ENCODE results near the gene TLCD4.

The TLCD4 gene

GRCh38 chr1:95072117-95072516, 45.0 kb upstream of the TLCD4 start:
- no CpG with 5 or more reads among the region's 7 CpGs for WGBS (ENCODE audit: extremely low coverage, insufficient coverage, low lambda C conversion rate)
- no peak overlapping the region for H2BK5ac ChIP-seq (ENCODE audit: low read length)
- no peak overlapping the region for H3K23ac ChIP-seq (ENCODE audit: low read length)
- no peak overlapping the region for H3K18ac ChIP-seq (ENCODE audit: low read length)
- H3K27ac ChIP-seq (ENCODE audit: low read depth, low read length) = no peak overlapping the region
- peak overlapping the region; percentile 7 for H4K5ac ChIP-seq (ENCODE audit: low read length)
- peak overlapping the region; percentile 71 for H3K9ac ChIP-seq (ENCODE audit: low read length)
- no peak overlapping the region for H2BK120ac ChIP-seq (ENCODE audit: low read depth, low read length)
- no peaks in the 10 kb centered on the region for H3K79me1 ChIP-seq (ENCODE audit: low read length)
- H3K27me3 ChIP-seq (ENCODE audit: insufficient read depth, low read length, poor library complexity) = no peaks in the 10 kb centered on the region
- no peaks in the 10 kb centered on the region for H3K36me3 ChIP-seq (ENCODE audit: control insufficient read depth, insufficient read depth, low read length)
- H3K56ac ChIP-seq (ENCODE audit: low read length) = peak overlapping the region; percentile 86
- no peak overlapping the region for H3K4ac ChIP-seq (ENCODE audit: low read depth, low read length)
- no peaks in the 10 kb centered on the region for H3K4me1 ChIP-seq (ENCODE audit: control insufficient read depth, low read depth, low read length)
- H4K8ac ChIP-seq (ENCODE audit: low read depth, low read length) = no peak overlapping the region
- H3K79me2 ChIP-seq (ENCODE audit: control insufficient read depth, insufficient read depth, low read length) = no peaks in the 10 kb centered on the region
- H3K4me2 ChIP-seq (ENCODE audit: low read length) = peak overlapping the region; percentile 62
- peak overlapping the region; percentile 51 for H3K4me3 ChIP-seq (ENCODE audit: low read length)
- H2AK5ac ChIP-seq (ENCODE audit: low read length) = no peak overlapping the region
- DNase-seq = no peak
- no peak overlapping the region for H2BK15ac ChIP-seq (replicated peaks; ENCODE audit: low read depth)

- Histone ChIP-seq H3K79me2 (ENCODE audit: control insufficient read depth, insufficient read depth, low read length) (no peaks in the 10 kb centered on the region), H3K18ac (ENCODE audit: low read length) (peak within 1 kb of the TSS; percentile 65), H4K8ac (ENCODE audit: low read depth, low read length) (no peak within 1 kb of the TSS), H3K27ac (ENCODE audit: low read depth, low read length) (no peak within 1 kb of the TSS), H4K5ac (ENCODE audit: low read length) (peak within 1 kb of the TSS; percentile 7), H2BK5ac (ENCODE audit: low read length) (peak within 1 kb of the TSS; percentile 75), H2BK120ac (ENCODE audit: low read depth, low read length) (no peak within 1 kb of the TSS), H3K36me3 (ENCODE audit: control insufficient read depth, insufficient read depth, low read length) (no peaks in the 10 kb centered on the region), H3K4me1 (ENCODE audit: control insufficient read depth, low read depth, low read length) (no peaks in the 10 kb centered on the region), H2BK15ac (replicated peaks; ENCODE audit: low read depth) (no peak within 1 kb of the TSS), H3K4me3 (ENCODE audit: low read length) (peak within 1 kb of the TSS; percentile 75), H2AK5ac (ENCODE audit: low read length) (no peak within 1 kb of the TSS), H3K4ac (ENCODE audit: low read depth, low read length) (peak within 1 kb of the TSS; percentile 58), H3K79me1 (ENCODE audit: low read length) (no peaks in the 10 kb centered on the region), H3K56ac (ENCODE audit: low read length) (peak within 1 kb of the TSS; percentile 96), H3K4me2 (ENCODE audit: low read length) (peak within 1 kb of the TSS; percentile 89), H3K9ac (ENCODE audit: low read length) (peak within 1 kb of the TSS; percentile 82), H3K27me3 (ENCODE audit: insufficient read depth, low read length, poor library complexity) (no peaks in the 10 kb centered on the region), H3K23ac (ENCODE audit: low read length) (no peak within 1 kb of the TSS)
- no CpG with 5 or more reads among the region's 53 CpGs for WGBS (ENCODE audit: extremely low coverage, insufficient coverage, low lambda C conversion rate)
- peak; percentile 98 for DNase-seq
Observed at GRCh38 chr1:95072532-95073419, 44.4 kb upstream of the TLCD4 start, which contains the start of gene ALG14. ALG14 (minus strand) TSS chr1:95072951; CDS start chr1:95072898, 53 bp downstream.

GRCh38 chr1:95073446-95073845, 43.7 kb upstream of the TLCD4 start:
- no CpG with 5 or more reads among the region's 3 CpGs for WGBS (ENCODE audit: extremely low coverage, insufficient coverage, low lambda C conversion rate)
- no peaks in the 10 kb centered on the region for H3K79me1 ChIP-seq (ENCODE audit: low read length)
- peak overlapping the region; percentile 89 for H3K4me2 ChIP-seq (ENCODE audit: low read length)
- H2BK15ac ChIP-seq (replicated peaks; ENCODE audit: low read depth) = no peak overlapping the region
- H3K27ac ChIP-seq (ENCODE audit: low read depth, low read length) = no peak overlapping the region
- no peak overlapping the region for H2AK5ac ChIP-seq (ENCODE audit: low read length)
- H3K18ac ChIP-seq (ENCODE audit: low read length) = no peak overlapping the region
- H4K5ac ChIP-seq (ENCODE audit: low read length) = no peak overlapping the region
- no peak for DNase-seq
- no peaks in the 10 kb centered on the region for H3K36me3 ChIP-seq (ENCODE audit: control insufficient read depth, insufficient read depth, low read length)
- no peaks in the 10 kb centered on the region for H3K79me2 ChIP-seq (ENCODE audit: control insufficient read depth, insufficient read depth, low read length)
- no peaks in the 10 kb centered on the region for H3K4me1 ChIP-seq (ENCODE audit: control insufficient read depth, low read depth, low read length)
- no peak overlapping the region for H2BK120ac ChIP-seq (ENCODE audit: low read depth, low read length)
- H3K4ac ChIP-seq (ENCODE audit: low read depth, low read length) = peak overlapping the region; percentile 27
- no peak overlapping the region for H4K8ac ChIP-seq (ENCODE audit: low read depth, low read length)
- no peaks in the 10 kb centered on the region for H3K27me3 ChIP-seq (ENCODE audit: insufficient read depth, low read length, poor library complexity)
- peak overlapping the region; percentile 82 for H3K9ac ChIP-seq (ENCODE audit: low read length)
- H3K23ac ChIP-seq (ENCODE audit: low read length) = no peak overlapping the region
- no peak overlapping the region for H3K4me3 ChIP-seq (ENCODE audit: low read length)
- no peak overlapping the region for H2BK5ac ChIP-seq (ENCODE audit: low read length)
- peak overlapping the region; percentile 96 for H3K56ac ChIP-seq (ENCODE audit: low read length)

- no peak overlapping the region for H2BK5ac ChIP-seq (ENCODE audit: low read length)
- DNase-seq = no peak
Observed at GRCh38 chr1:95076034-95076433, 41.1 kb upstream of the TLCD4 start.

GRCh38 chr1:95080446-95080845, 36.7 kb upstream of the TLCD4 start:
- Histone ChIP-seq H3K27ac (ENCODE audit: low read depth, low read length) (no peak overlapping the region), H3K79me1 (ENCODE audit: low read length) (no peaks in the 10 kb centered on the region), H3K23ac (ENCODE audit: low read length) (no peak overlapping the region), H4K5ac (ENCODE audit: low read length) (no peak overlapping the region), H3K9ac (ENCODE audit: low read length) (no peak overlapping the region), H3K18ac (ENCODE audit: low read length) (no peak overlapping the region), H2AK5ac (ENCODE audit: low read length) (no peak overlapping the region), H3K27me3 (ENCODE audit: insufficient read depth, low read length, poor library complexity) (no peaks in the 10 kb centered on the region), H2BK120ac (ENCODE audit: low read depth, low read length) (no peak overlapping the region), H2BK15ac (replicated peaks; ENCODE audit: low read depth) (no peak overlapping the region), H3K79me2 (ENCODE audit: control insufficient read depth, insufficient read depth, low read length) (no peaks in the 10 kb centered on the region), H2BK5ac (ENCODE audit: low read length) (no peak overlapping the region), H3K4me3 (ENCODE audit: low read length) (no peak overlapping the region), H3K56ac (ENCODE audit: low read length) (no peak overlapping the region), H3K36me3 (ENCODE audit: control insufficient read depth, insufficient read depth, low read length) (no peaks in the 10 kb centered on the region), H3K4me2 (ENCODE audit: low read length) (no peak overlapping the region), H3K4me1 (ENCODE audit: control insufficient read depth, low read depth, low read length) (peaks cover 7% of the 10 kb centered on the region), H4K8ac (ENCODE audit: low read depth, low read length) (no peak overlapping the region), H3K4ac (ENCODE audit: low read depth, low read length) (no peak overlapping the region)
- no CpG with 5 or more reads among the region's 1 CpG for WGBS (ENCODE audit: extremely low coverage, insufficient coverage, low lambda C conversion rate)
- DNase-seq = no peak

More at GRCh38 chr1:95076034-95076433, 41.1 kb upstream of the TLCD4 start:
- H3K27me3 ChIP-seq (ENCODE audit: insufficient read depth, low read length, poor library complexity) = no peaks in the 10 kb centered on the region
- H2BK120ac ChIP-seq (ENCODE audit: low read depth, low read length) = no peak overlapping the region
- no peak overlapping the region for H3K18ac ChIP-seq (ENCODE audit: low read length)
- no peak overlapping the region for H3K4me3 ChIP-seq (ENCODE audit: low read length)
- no peak overlapping the region for H2AK5ac ChIP-seq (ENCODE audit: low read length)
- no peak overlapping the region for H3K27ac ChIP-seq (ENCODE audit: low read depth, low read length)
- H3K56ac ChIP-seq (ENCODE audit: low read length) = no peak overlapping the region
- no peak overlapping the region for H3K4me2 ChIP-seq (ENCODE audit: low read length)
- no peak overlapping the region for H3K4ac ChIP-seq (ENCODE audit: low read depth, low read length)
- H4K5ac ChIP-seq (ENCODE audit: low read length) = no peak overlapping the region
- no peak overlapping the region for H3K9ac ChIP-seq (ENCODE audit: low read length)
- no peak overlapping the region for H2BK15ac ChIP-seq (replicated peaks; ENCODE audit: low read depth)
- no peaks in the 10 kb centered on the region for H3K4me1 ChIP-seq (ENCODE audit: control insufficient read depth, low read depth, low read length)
- no peak overlapping the region for H3K23ac ChIP-seq (ENCODE audit: low read length)
- H4K8ac ChIP-seq (ENCODE audit: low read depth, low read length) = no peak overlapping the region
- H3K36me3 ChIP-seq (ENCODE audit: control insufficient read depth, insufficient read depth, low read length) = no peaks in the 10 kb centered on the region
- no peaks in the 10 kb centered on the region for H3K79me1 ChIP-seq (ENCODE audit: low read length)
- no peaks in the 10 kb centered on the region for H3K79me2 ChIP-seq (ENCODE audit: control insufficient read depth, insufficient read depth, low read length)

Measured in mesendoderm (in vitro differentiated cells).